Transverse colon (tissue), 4 donors: ENCODE data around the gene DYNLL1. TPM values are rescaled to one million over a fixed set of nuclear protein-coding genes. Genes with fewer than 3 reads are reported as not detected.
"Not testable (repeated sequence)": the region's sequence is repeated elsewhere in the genome, so short reads cannot be mapped to it uniquely, and the experiment has no call there.

Experiments used
- DNase-seq: peaks from one replicate; pipeline ENCODE4 v3.0.0-alpha.2; 2019
- H3K27ac ChIP-seq, 4 donors: fragments of 200-600 bp; sonication (generic); 2 replicates each; pipeline ENCODE4 v1.5.1; 2016 to 2018; ENCODE audit warnings: inconsistent platforms in 4 of 4
- H3K27me3 ChIP-seq: fragments of 200-600 bp; sonication (generic); 2 replicates; pipeline ENCODE4 v1.5.1; 2017; ENCODE audit warnings: inconsistent platforms
- H3K36me3 ChIP-seq, 4 donors: fragments of 200-600 bp; sonication (generic); 2 replicates each; pipeline ENCODE4 v1.5.1; 2017 to 2019; ENCODE audit warnings: inconsistent platforms in 4 of 4
- H3K4me1 ChIP-seq, 4 donors: fragments of 200-600 bp; sonication (generic); 2 replicates each; pipeline ENCODE4 v1.5.1; 2017 to 2020; ENCODE audit warnings: inconsistent platforms in 4 of 4
- H3K4me3 ChIP-seq, 4 donors: fragments of 200-600 bp; sonication (generic); 1 replicate in 1 of 4; 2 replicates in 3 of 4; pipeline versions ENCODE4 v1.5.1 to v1.6.1; 2017 to 2019; ENCODE audit warnings: inconsistent platforms in 4 of 4
- H3K9me3 ChIP-seq, 2 donors: fragments of 200-600 bp; sonication (generic); 2 replicates each; pipeline ENCODE4 v1.5.1; 2017 to 2019; ENCODE audit warnings: inconsistent platforms in 2 of 2
- EP300 ChIP-seq: sonication (generic); formaldehyde crosslinking; IDR thresholded peaks from one replicate; pipeline ENCODE4 v1.6.1; 2017; ENCODE audit warnings: antibody characterized with exemption, low read depth
- POLR2A ChIP-seq: fragments of 450-650 bp; IDR thresholded peaks from one replicate; pipeline ENCODE4 v1.6.1; 2016; ENCODE audit warnings: antibody characterized with exemption, mild to moderate bottlenecking, moderate library complexity
- POLR2AphosphoS5 ChIP-seq, 3 donors: sonication (generic); formaldehyde crosslinking; IDR thresholded peaks; one replicate each; pipeline ENCODE4 v1.6.1; 2016; ENCODE audit warnings: antibody characterized with exemption in 3 of 3
- WGBS, 2 donors: methylation state at CpG; one replicate each; pipeline ENCODE4 v1.1.5; 2018; ENCODE audit warnings: low coverage in 1 of 2; 5-methylcytosine and 5-hydroxymethylcytosine counted together
- in situ Hi-C, 4 donors: fragments of 200-750 bp; cut with MboI; loops; one replicate each; pipeline versions ENCODE4 v1.15.0 to v1.15.1; 2017; ENCODE audit warnings: low sequenced_read_pairs in 3 of 4, low pct_ligation_motif_present in 1 of 4, low pct_unique_long_range_greater_than_20kb in 1 of 4
- intact Hi-C: fragments of 100-400 bp; cut with DNase I; formaldehyde crosslinking; loops from one replicate; pipeline ENCODE4 v1.15.1; 2023; ENCODE audit warnings: low total_unique reads
- total RNA-seq, 4 donors: library from RNA; depleted of rRNA; stranded (reverse); fragments of >200 nt; gene quantifications; one replicate each; pipeline ENCODE4 v1.1.0, GENCODE V29; 2016
- TF ChIP-seq, protein P1 (sequence below), 5 experiments: fragments of 200-600 bp in 3 of 5; fragments of 450-650 bp in 2 of 5; sonication (generic) in 3 of 5; IDR thresholded peaks; 1 replicate in 2 of 5; 2 replicates in 3 of 5; pipeline ENCODE4 v1.5.1; 2016 to 2017; ENCODE audit warnings: antibody characterized with exemption in 5 of 5, inconsistent platforms in 3 of 5, mild to moderate bottlenecking in 2 of 5, moderate library complexity in 1 of 5

Gene DYNLL1
- 100 to 1,000 TPM in 3 of 4 donors, 10 to 100 TPM in 1; 60.5 to 291 (median 190) TPM for total RNA-seq

DNA sequence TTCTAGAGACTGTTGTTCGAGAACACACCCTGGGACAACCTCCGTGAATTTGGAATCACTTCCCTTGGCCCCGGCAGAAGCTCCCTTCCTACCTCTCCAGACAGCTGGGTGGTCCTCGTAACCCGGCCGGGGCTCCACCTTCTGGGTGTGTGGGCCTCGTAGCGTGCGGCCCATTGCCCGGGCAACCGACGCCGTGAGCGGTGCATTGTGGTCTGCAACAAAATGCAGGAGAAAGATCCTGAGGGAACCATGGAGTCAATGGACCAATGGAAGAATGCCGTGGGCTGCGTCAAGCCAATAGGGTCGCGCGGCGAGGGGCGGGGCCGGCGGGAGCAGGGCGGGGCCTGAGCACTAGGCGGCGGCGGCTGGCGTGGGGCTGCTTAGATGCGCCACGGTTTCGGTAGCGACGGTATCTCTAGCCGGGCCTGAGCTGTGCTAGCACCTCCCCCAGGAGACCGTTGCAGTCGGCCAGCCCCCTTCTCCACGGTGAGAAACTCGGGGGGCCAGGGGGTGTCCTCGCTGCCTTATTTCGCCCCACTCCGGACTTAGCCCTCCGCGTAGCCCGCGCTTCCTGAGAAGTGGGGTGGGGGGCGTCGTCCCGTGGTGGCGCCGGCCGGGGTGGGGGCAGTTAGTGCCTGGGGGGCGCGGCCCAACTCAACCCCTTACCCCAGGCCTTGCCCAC is at the start of gene DYNLL1:
Gene DYNLL1, plus strand, starts transcription at position 383 of the 682 bp plus-strand sequence. CDS start 309 bp downstream, outside the sequence.
- peak; percentile 98 for DNase-seq
- intact Hi-C loops (no loop called here), in situ Hi-C loops (no loop called here)
- Histone ChIP-seq H3K9me3 (no peaks in the 10 kb centered on the region), H3K36me3 (peaks cover 0 to 8% (median 3%) of the 10 kb centered on the region in 4 donors), H3K27ac (peak within 1 kb of the TSS; percentile 88 to 94 (median 93)), H3K4me3 (peak within 1 kb of the TSS; percentile 71 to 88 (median 82)), H3K4me1 (peaks cover 14 to 27% (median 19%) of the 10 kb centered on the region in 4 donors), H3K27me3 (no peaks in the 10 kb centered on the region)
- WGBS, 2 donors, result 0% methylated on average over 7 to 42 of the region's 53 CpGs
- TF ChIP-seq POLR2A (peak; percentile 92), POLR2AphosphoS5 (IDR thresholded peaks at IDR 0.05) (peak; percentile 95 to 97 (median 97)), EP300 (no peak)
- TF ChIP-seq, protein P1, sequence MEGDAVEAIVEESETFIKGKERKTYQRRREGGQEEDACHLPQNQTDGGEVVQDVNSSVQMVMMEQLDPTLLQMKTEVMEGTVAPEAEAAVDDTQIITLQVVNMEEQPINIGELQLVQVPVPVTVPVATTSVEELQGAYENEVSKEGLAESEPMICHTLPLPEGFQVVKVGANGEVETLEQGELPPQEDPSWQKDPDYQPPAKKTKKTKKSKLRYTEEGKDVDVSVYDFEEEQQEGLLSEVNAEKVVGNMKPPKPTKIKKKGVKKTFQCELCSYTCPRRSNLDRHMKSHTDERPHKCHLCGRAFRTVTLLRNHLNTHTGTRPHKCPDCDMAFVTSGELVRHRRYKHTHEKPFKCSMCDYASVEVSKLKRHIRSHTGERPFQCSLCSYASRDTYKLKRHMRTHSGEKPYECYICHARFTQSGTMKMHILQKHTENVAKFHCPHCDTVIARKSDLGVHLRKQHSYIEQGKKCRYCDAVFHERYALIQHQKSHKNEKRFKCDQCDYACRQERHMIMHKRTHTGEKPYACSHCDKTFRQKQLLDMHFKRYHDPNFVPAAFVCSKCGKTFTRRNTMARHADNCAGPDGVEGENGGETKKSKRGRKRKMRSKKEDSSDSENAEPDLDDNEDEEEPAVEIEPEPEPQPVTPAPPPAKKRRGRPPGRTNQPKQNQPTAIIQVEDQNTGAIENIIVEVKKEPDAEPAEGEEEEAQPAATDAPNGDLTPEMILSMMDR (IDR thresholded peaks at IDR 0.05), result peak in 1 of 5 experiments; percentile 5

DNA sequence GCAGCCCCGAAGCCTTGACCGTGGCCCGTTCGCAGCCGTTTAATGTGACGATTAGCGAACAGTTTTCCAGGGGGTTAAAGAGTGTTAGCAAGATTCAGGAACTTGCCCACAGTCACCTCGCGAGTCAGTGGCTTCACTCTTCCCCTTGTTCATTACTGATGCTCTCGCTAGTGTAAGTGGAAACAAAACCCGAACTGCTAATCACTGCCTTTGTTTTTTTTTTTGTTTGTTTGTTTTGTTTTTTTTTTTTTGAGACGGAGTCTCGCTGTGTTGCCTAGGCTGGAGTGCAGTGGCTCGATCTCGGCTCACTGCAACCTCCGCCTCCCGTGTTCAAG is 49.1 kb upstream of the DYNLL1 start:
- Histone ChIP-seq H3K4me1 (peaks cover 8 to 27% (median 21%) of the 10 kb centered on the region in 4 donors), H3K4me3 (peak overlapping the region; percentile 69 to 78 (median 73)), H3K36me3 (peaks cover 0 to 15% (median 0%) of the 10 kb centered on the region in 4 donors), H3K27ac (peak overlapping the region; percentile 86 to 91 (median 90))
- H3K9me3 ChIP-seq, H3K27me3 ChIP-seq, in situ Hi-C loops, DNase-seq, intact Hi-C loops: not testable (repeated sequence)
- WGBS, 2 donors, result 4% methylated on average over 10 to 17 of the region's 17 CpGs

DNA sequence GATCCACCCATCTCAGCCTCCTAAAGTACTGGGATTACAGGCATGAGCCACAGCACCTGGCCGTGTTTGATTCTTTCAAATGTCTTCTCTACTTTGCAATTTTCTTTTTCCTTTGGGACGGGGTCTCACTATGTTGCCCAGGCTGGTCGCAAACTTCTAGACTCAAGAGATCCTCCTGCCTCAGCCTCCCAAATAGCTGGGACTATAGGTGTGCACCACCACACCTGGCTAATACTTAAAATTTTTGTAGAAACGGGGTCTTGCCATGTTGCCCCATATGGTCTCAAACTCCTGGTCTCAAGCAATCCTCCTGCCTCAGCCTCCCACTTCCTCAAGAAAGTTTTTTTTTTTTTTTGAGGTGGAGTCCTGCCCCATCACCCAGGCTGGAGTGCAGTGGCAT is 47.9 kb upstream of the DYNLL1 start:
- in situ Hi-C loops, result no loop called here
- Histone ChIP-seq H3K27ac (no peak overlapping the region), H3K27me3 (no peaks in the 10 kb centered on the region), H3K9me3 (no peaks in the 10 kb centered on the region), H3K4me1 (peaks cover 8 to 27% (median 21%) of the 10 kb centered on the region in 4 donors), H3K36me3 (peaks cover 0 to 19% (median 0%) of the 10 kb centered on the region in 4 donors), H3K4me3 (no peak overlapping the region)
- TF ChIP-seq, protein P1 (IDR thresholded peaks at IDR 0.05), result no peak
- TF ChIP-seq EP300 (no peak), POLR2A (no peak), POLR2AphosphoS5 (IDR thresholded peaks at IDR 0.05) (no peak)
- WGBS, 2 donors, result 99 to 100% methylated on average over 2 to 4 of the region's 4 CpGs
- intact Hi-C loops, result no loop called here
- DNase-seq, result no peak

DNA sequence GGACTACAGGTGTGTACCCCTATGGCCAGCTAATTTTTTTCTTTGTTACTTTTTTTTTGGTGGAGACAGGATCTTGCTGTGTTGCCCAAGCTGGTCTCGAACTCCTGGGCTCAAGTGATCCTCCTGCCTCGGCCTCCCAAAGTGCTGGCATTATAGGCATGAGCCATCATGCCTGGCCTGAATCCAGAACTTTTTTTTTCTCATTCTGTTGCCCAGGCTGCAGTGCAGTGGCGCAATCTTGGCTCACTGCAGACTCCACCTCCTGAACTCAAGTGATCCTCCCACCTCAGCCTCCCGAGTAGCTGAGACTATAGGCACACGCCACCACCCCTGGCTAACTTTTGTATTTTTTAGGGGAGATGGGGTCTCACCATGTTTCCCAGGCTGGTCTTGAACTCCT is 43.4 kb upstream of the DYNLL1 start:
- H3K4me1 ChIP-seq, H3K27me3 ChIP-seq, intact Hi-C loops, DNase-seq, H3K4me3 ChIP-seq, H3K9me3 ChIP-seq, H3K36me3 ChIP-seq, H3K27ac ChIP-seq, in situ Hi-C loops: not testable (repeated sequence)
- WGBS, 2 donors, result 88 to 93% methylated on average over 2 to 5 of the region's 5 CpGs

DNA sequence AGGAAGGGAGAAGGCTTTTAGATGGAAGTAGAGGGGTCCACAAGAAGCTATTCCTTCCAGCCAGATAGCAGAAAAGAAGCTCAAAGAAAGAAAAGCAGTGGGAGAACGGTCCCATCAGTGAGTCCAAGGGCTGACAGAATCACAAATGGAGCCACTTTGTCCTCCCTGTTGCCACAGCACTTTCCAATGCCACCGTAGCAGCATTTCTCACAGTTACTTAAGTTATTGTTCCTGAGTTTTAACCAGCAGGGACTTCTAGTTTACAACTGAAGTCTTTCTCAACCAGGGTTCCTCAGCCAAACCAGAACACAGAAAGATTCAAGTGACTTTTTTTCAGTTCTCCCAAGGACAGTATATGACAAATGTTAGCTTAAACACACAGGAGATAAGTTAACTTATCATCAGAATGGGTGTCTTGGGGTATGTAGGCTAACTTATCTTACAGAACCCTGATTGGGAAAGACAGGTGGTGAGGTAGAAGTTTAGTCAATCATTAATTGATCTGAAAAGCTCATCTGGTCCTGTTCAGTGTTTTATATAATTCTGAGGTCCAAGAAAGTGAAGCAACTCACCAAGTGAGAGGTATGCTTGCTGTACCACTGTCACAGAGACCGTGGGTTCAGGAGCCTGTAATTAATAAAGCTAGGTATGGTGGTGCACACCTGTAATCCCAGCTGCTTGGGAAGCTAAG is 42.7 kb upstream of the DYNLL1 start:
- Histone ChIP-seq H3K27ac (no peak overlapping the region), H3K9me3 (no peaks in the 10 kb centered on the region), H3K27me3 (no peaks in the 10 kb centered on the region), H3K4me1 (no peaks in the 10 kb centered on the region), H3K36me3 (peaks cover 0 to 10% (median 4%) of the 10 kb centered on the region in 4 donors), H3K4me3 (no peak overlapping the region)
- intact Hi-C loops, result no loop called here
- in situ Hi-C loops, result no loop called here
- DNase-seq, result no peak
- 89 to 93% methylated on average over 3 of the region's 3 CpGs for WGBS, 2 donors
- no peak for TF ChIP-seq POLR2AphosphoS5 (IDR thresholded peaks at IDR 0.05)
- TF ChIP-seq EP300, result no peak
- TF ChIP-seq POLR2A, result no peak
- TF ChIP-seq, protein P1 (IDR thresholded peaks at IDR 0.05), result no peak
